ENCODE results near the gene CTSK.

GRCh38 chr1:150791585-150791984 is 16.5 kb downstream of the CTSK start:
- TF ChIP-seq CTCF (IDR thresholded peaks at IDR 0.05) (no peak), NRF1 (IDR thresholded peaks at IDR 0.05; ENCODE audit: low read depth, low read length) (no peak), MXI1 (IDR thresholded peaks at IDR 0.05; ENCODE audit: low read depth, low read length) (no peak), RAD21 (IDR thresholded peaks at IDR 0.05; ENCODE audit: low read length) (no peak), USF2 (IDR thresholded peaks at IDR 0.05; ENCODE audit: borderline replicate concordance, low read depth, low read length) (no peak), PBX3 (IDR thresholded peaks at IDR 0.05) (no peak)
